WTC11 (cell line): Measurements from ENCODE around the gene BCAS3. TPM values are rescaled to one million over a fixed set of nuclear protein-coding genes. Genes with fewer than 3 reads are reported as not detected.
A peak's percentile ranks its signal among the peaks of the same experiment; 100 is the strongest.
"Not testable (repeated sequence)": the region's sequence is repeated elsewhere in the genome, so short reads cannot be mapped to it uniquely, and the experiment has no call there.

Source experiments
- ATAC-seq: fragments of 200-7000 bp; cut with Tn5 transposase; 2 replicates; pipeline ENCODE4 v1.10.0; 2021; ENCODE audit warnings: mild to moderate bottlenecking, moderate library complexity
- CTCF ChIA-PET: fragments of 300-600 bp; sonication (Branson Sonifier 250); formaldehyde crosslinking; loops from one replicate; lab custom pipeline; 2021; ENCODE audit warnings: antibody characterized with exemption; lab: Charles Lee
- POLR2A ChIA-PET: fragments of 350-600 bp; sonication (Branson Sonifier 250); formaldehyde crosslinking; loops from one replicate; lab custom pipeline; 2021; ENCODE audit warnings: antibody characterized with exemption; lab: Charles Lee
- DNase-seq: peaks from one replicate; pipeline ENCODE4 v3.0.0; 2021; ENCODE audit warnings: low spot score
- H3K27ac Mint-ChIP-seq: 2 replicates; pipeline ENCODE4 v1.8.0; 2021; ENCODE audit warnings: mixed read lengths
- H3K27me3 Mint-ChIP-seq: 2 replicates; pipeline ENCODE4 v1.8.0; 2021; ENCODE audit warnings: low read depth, mild to moderate bottlenecking, moderate library complexity, mixed read lengths
- H3K36me3 Mint-ChIP-seq: 2 replicates; pipeline ENCODE4 v1.8.0; 2021; ENCODE audit warnings: mixed read lengths
- H3K4me1 Mint-ChIP-seq: 2 replicates; pipeline ENCODE4 v1.8.0; 2022; ENCODE audit warnings: mixed read lengths
- H3K4me3 Mint-ChIP-seq: 2 replicates; pipeline ENCODE4 v1.8.0; 2021; ENCODE audit warnings: mild to moderate bottlenecking, moderate library complexity, mixed read lengths
- H3K9me3 Mint-ChIP-seq: 2 replicates; pipeline ENCODE4 v1.8.0; 2021; ENCODE audit warnings: mixed read lengths
- ATF2 ChIP-seq: sonication (generic); formaldehyde crosslinking; IDR thresholded peaks from 2 replicates; pipeline ENCODE4 v1.8.1; 2022; ENCODE audit warnings: low read depth, missing genetic modification reagents, borderline replicate concordance
- CDX4 ChIP-seq: fragments of 250-450 bp; sonication (Bioruptor Pico); IDR thresholded peaks from 2 replicates; pipeline ENCODE4 v1.9.0; 2021; ENCODE audit warnings: moderate library complexity, mild to moderate bottlenecking, inconsistent platforms, borderline replicate concordance
- CTCF ChIP-seq: fragments of 200-600 bp; IDR thresholded peaks from 2 replicates; pipeline ENCODE4 v1.8.0; 2022; ENCODE audit warnings: antibody characterized with exemption
- E2F1 ChIP-seq: sonication (generic); formaldehyde crosslinking; IDR thresholded peaks from 2 replicates; pipeline ENCODE4 v1.8.0; 2022; ENCODE audit warnings: mild to moderate bottlenecking, missing genetic modification reagents
- ELF4 ChIP-seq: sonication (generic); formaldehyde crosslinking; IDR thresholded peaks from 2 replicates; pipeline ENCODE4 v1.8.1; 2022; ENCODE audit warnings: low read depth, mild to moderate bottlenecking, moderate library complexity, missing genetic modification reagents
- GABPB1 ChIP-seq: sonication (generic); formaldehyde crosslinking; IDR thresholded peaks from 2 replicates; pipeline ENCODE4 v1.8.1; 2023; ENCODE audit warnings: mild to moderate bottlenecking, missing genetic modification reagents
- IRF2 ChIP-seq: sonication (generic); formaldehyde crosslinking; IDR thresholded peaks from 2 replicates; pipeline ENCODE4 v1.8.0; 2022; ENCODE audit warnings: low read depth, missing genetic modification reagents, borderline replicate concordance
- KAT7 ChIP-seq: sonication (generic); formaldehyde crosslinking; IDR thresholded peaks from 2 replicates; pipeline ENCODE4 v1.8.1; 2023; ENCODE audit warnings: missing genetic modification reagents, mild to moderate bottlenecking, borderline replicate concordance
- MYBL2 ChIP-seq: sonication (generic); formaldehyde crosslinking; IDR thresholded peaks from 2 replicates; pipeline ENCODE4 v1.8.1; 2023; ENCODE audit warnings: mild to moderate bottlenecking, moderate library complexity, missing genetic modification reagents
- RORB ChIP-seq: fragments of 250-450 bp; sonication (Bioruptor Pico); IDR thresholded peaks from 2 replicates; pipeline ENCODE4 v1.9.0; 2021; ENCODE audit warnings: mild to moderate bottlenecking
- SMAD4 ChIP-seq: sonication (generic); formaldehyde crosslinking; IDR thresholded peaks from 2 replicates; pipeline ENCODE4 v1.8.0; 2022; ENCODE audit warnings: mild to moderate bottlenecking, missing genetic modification reagents
- TCF7 ChIP-seq: sonication (generic); formaldehyde crosslinking; IDR thresholded peaks from 2 replicates; pipeline ENCODE4 v1.8.0; 2022; ENCODE audit warnings: mild to moderate bottlenecking, low read depth, missing genetic modification reagents, moderate library complexity
- ZBTB43 ChIP-seq: sonication (generic); formaldehyde crosslinking; IDR thresholded peaks from 2 replicates; pipeline ENCODE4 v1.8.1; 2023; ENCODE audit warnings: mild to moderate bottlenecking, missing genetic modification reagents
- ZMAT4 ChIP-seq: fragments of 250-450 bp; sonication (Bioruptor Pico); IDR thresholded peaks from 2 replicates; pipeline ENCODE4 v1.9.0; 2021; ENCODE audit warnings: mild to moderate bottlenecking
- total RNA-seq: library from RNA; stranded (reverse); gene quantifications from 3 replicates; pipeline ENCODE4 v1.2.3, GENCODE V29; 2021

BCAS3 gene
- total RNA-seq, 1 experiment from 2014 or later, result 15.5 TPM

- no peaks in the 10 kb centered on the region for H3K27me3 Mint-ChIP-seq
- H3K4me3 Mint-ChIP-seq, result no peak overlapping the region
- POLR2A ChIA-PET, result no interaction called here
- 0 out of 2 replicates have a peak overlapping the region, but pooled peaks have one; percentile 2 for H3K27ac Mint-ChIP-seq
- H3K36me3 Mint-ChIP-seq, result no peaks in the 10 kb centered on the region
- H3K4me1 Mint-ChIP-seq, result peaks cover 7% of the 10 kb centered on the region
- CTCF ChIA-PET, result no interaction called here
- TF ChIP-seq MYBL2 (CRISPR knock-in tag) (no peak), E2F1 (CRISPR knock-in tag) (no peak), ZMAT4 (CRISPR knock-in tag) (no peak), RORB (CRISPR knock-in tag) (no peak)
- DNase-seq (no peak), ATAC-seq (no peak)
- H3K9me3 Mint-ChIP-seq, result no peaks in the 10 kb centered on the region
Measured at GRCh38 chr17:60803059-60803458, 125.4 kb downstream of the BCAS3 start.

- H3K4me3 Mint-ChIP-seq, result no peak overlapping the region
- H3K27ac Mint-ChIP-seq, result no peak overlapping the region
- CTCF ChIA-PET, result no interaction called here
Measured at GRCh38 chr17:60804831-60805230, 127.2 kb downstream of the BCAS3 start.

GRCh38 chr17:60809421-60809820 lies 131.8 kb downstream of the BCAS3 start:
- TF ChIP-seq ATF2, result no peak
- TF ChIP-seq CDX4 (CRISPR knock-in tag), result no peak
- no peak for TF ChIP-seq KAT7 (CRISPR knock-in tag)
- no peak for TF ChIP-seq IRF2 (CRISPR knock-in tag)
- no peak for TF ChIP-seq GABPB1 (CRISPR knock-in tag)
- no peak for TF ChIP-seq ZBTB43 (CRISPR knock-in tag)
- ChIA-PET POLR2A (no interaction called here), CTCF (no interaction called here)
- no peaks in the 10 kb centered on the region for H3K27me3 Mint-ChIP-seq
- peak overlapping the region; percentile 37 for H3K27ac Mint-ChIP-seq
- no peak for ATAC-seq
- peaks cover 17% of the 10 kb centered on the region for H3K9me3 Mint-ChIP-seq
- no peak for DNase-seq
- no peak overlapping the region for H3K4me3 Mint-ChIP-seq
- peaks cover 4% of the 10 kb centered on the region; the same call in 1 of the 2 replicates for H3K36me3 Mint-ChIP-seq
- peaks cover 2% of the 10 kb centered on the region; the same call in 1 of the 2 replicates for H3K4me1 Mint-ChIP-seq

More at GRCh38 chr17:60804831-60805230, 127.2 kb downstream of the BCAS3 start:
- POLR2A ChIA-PET, result no interaction called here
- H3K9me3 Mint-ChIP-seq, result no peaks in the 10 kb centered on the region
- ATAC-seq, result no peak
- peaks cover 8% of the 10 kb centered on the region for H3K4me1 Mint-ChIP-seq
- H3K27me3 Mint-ChIP-seq, result no peaks in the 10 kb centered on the region
- TF ChIP-seq SMAD4 (CRISPR knock-in tag) (no peak), CTCF (no peak), GABPB1 (CRISPR knock-in tag) (no peak), TCF7 (no peak), ELF4 (CRISPR knock-in tag) (no peak), KAT7 (CRISPR knock-in tag) (no peak)
- TF ChIP-seq, all 79 proteins: peak for 0
- no peak for DNase-seq
- H3K36me3 Mint-ChIP-seq, result no peaks in the 10 kb centered on the region

GRCh38 chr17:60814941-60815340 lies 137.3 kb downstream of the BCAS3 start:
- H3K4me3 Mint-ChIP-seq, H3K27me3 Mint-ChIP-seq, DNase-seq, POLR2A ChIA-PET, ATAC-seq, H3K27ac Mint-ChIP-seq, H3K36me3 Mint-ChIP-seq, CTCF ChIA-PET, H3K4me1 Mint-ChIP-seq: not testable (repeated sequence)
- peaks cover 17% of the 10 kb centered on the region for H3K9me3 Mint-ChIP-seq
